GM19455 (cell line): ENCODE data around the gene SGCB.
"Not testable (repeated sequence)": the region's sequence is repeated elsewhere in the genome, so short reads cannot be mapped to it uniquely, and the experiment has no call there.

Experiments used
- ATAC-seq: cut with Tn5 transposase; IDR thresholded peaks from one replicate; pipeline ENCODE4 v1.9.1; 2021; ENCODE audit not compliant: unreplicated experiment

The SGCB gene, protein sequence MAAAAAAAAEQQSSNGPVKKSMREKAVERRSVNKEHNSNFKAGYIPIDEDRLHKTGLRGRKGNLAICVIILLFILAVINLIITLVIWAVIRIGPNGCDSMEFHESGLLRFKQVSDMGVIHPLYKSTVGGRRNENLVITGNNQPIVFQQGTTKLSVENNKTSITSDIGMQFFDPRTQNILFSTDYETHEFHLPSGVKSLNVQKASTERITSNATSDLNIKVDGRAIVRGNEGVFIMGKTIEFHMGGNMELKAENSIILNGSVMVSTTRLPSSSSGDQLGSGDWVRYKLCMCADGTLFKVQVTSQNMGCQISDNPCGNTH

DNA sequence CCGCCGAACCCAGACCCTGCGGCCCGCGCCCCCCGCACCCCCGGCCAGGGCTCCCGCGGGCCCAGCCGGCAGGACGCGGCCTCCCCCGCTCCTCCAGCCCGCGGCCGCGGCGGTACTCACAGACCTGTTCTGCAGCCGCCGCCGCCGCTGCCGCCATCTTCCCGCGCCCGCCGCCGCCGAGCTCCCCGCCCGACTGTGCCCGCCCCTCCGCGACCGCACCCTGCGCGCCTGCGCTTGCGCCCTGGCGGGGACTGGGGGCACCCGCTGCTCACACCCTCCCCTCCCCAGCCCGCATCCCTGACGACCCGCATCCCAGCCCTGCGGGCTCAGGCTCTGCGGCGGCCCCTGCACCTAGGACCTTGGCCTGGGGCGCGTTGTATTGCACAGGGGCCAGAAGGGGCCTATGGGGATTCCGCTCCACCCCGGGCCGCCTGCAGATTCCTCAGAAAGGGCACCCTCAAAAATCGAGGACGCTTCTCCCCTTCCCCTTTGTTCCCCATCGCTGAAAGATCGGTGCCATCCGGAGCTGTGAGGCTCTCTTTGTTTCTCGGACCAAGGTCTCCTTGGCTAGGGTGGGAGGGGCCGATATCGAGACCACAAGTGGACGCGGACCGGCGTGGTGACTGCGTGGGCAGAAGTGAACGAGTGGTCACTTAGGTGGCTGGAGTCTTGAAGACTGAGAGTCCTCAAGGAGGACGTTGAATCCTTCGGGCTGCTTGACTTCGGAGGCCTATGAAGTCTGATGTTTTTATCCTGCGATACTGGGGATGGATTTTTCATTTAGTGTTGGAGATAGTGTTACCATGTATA lies at the start of gene SGCB:
SGCB (minus strand) TSS at position 197 of the 810 bp plus-strand sequence; CDS start at position 157, 40 bp downstream.
- peak; percentile 92 for ATAC-seq

GRCh38 chr4:52086425-52086824 lies 48.3 kb upstream of the SGCB start:
- ATAC-seq: not testable (repeated sequence)

- no peak for ATAC-seq
These were observed 43.1 kb upstream of the SGCB start for GRCh38 chr4:52081216-52081615.

DNA sequence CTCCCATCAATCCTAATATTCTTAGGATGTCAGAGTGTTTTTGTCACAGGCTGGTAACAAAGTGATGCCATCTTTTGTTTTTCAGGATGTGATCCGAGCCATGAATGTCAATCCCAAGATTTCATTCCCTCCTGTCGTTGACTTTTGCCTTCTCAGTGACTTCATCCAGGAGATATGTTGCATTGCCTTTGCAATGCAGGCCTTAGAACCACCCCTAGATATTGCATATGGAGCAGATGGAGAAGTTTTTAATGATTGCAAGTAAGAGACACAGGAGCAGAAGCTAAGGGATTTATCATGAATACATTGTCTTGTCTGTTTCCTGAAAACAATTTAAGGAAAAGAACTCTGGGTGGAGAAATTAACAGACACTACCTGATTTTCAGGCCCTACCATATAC lies 41.6 kb upstream of the SGCB start:
- ATAC-seq: no peak

GRCh38 chr4:52076731-52077130 lies 38.6 kb upstream of the SGCB start:
- no peak for ATAC-seq

- no peak for ATAC-seq
These were observed 33.9 kb upstream of the SGCB start for GRCh38 chr4:52071791-52072546.

DNA sequence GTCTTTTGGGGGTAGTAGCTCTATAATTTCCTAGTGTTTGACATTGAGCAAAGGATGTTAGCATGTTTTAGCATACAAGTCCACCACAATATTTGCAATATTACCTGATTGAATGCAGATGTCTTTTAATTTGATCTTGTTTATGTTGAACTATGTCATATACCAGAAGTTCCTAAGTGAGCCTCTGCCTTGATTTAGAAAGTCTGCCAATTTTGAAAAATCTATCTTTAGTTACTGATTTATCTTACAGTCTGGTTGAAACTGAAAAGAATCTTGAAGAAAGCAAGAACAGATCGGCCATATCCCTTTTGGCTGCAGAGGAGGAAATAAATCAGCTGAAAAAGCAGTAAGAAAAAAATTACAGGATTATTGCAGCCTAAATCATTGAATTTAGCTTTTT lies 31.5 kb upstream of the SGCB start:
- ATAC-seq: no peak

DNA sequence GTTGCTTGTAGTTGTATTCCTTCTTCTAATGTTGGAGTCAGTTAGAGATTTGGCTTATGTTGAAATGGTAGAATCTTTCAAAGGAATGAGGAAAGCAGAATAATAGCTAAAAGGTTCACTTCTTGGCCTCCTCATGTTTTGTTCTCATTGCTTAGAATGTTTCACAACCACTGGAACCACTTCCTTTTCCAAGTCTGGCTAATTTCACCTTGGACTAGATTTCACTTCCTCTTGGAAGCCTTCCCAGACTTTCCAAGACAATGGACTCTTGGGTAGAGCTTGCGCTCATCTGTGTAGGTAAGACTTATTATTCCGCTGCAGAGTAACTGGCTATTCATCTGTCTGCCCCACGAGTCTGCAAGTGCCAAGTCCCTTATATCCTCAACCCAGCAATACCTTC lies 21.3 kb upstream of the SGCB start:
- ATAC-seq: no peak

DNA sequence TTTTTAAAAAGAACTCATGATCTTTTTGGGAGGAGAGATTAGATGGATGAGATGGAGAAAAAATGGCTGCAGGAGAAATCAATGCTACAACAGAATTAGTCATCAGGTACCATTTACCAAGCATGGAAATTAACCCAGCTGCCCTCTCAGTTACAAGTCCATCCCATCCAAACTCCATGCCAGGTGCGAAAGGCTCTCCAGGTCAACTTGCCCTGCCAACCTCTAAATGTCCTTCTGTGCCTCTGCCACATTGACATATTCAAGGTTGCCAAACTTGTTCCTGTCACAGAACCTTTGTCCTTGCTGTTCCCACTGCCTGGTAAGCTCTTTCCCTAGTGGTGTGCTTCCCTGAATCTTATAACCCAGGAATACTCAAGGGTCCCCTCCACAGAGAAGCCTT lies 20.2 kb upstream of the SGCB start:
- ATAC-seq: no peak

DNA sequence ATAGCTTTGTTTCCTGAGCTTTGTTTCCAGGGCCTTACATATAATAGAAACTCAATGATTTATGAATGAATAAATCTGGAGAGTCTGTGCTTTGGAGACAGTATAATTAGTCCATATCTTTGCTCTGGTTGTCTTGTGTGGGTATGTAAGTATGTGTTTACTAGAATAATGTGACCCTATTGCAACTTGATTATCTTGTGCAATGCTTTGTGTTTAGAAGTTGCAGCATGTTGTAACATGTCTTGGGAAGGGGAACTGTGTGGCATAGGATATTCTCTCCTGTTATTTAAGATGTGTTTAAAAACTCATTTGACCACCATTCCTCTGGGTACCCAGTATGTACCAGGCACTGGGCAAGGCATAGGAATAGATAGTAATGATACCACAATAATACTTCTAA lies 19.1 kb upstream of the SGCB start:
- no peak for ATAC-seq

GRCh38 chr4:52054254-52054653 lies 16.2 kb upstream of the SGCB start:
- ATAC-seq: no peak

DNA sequence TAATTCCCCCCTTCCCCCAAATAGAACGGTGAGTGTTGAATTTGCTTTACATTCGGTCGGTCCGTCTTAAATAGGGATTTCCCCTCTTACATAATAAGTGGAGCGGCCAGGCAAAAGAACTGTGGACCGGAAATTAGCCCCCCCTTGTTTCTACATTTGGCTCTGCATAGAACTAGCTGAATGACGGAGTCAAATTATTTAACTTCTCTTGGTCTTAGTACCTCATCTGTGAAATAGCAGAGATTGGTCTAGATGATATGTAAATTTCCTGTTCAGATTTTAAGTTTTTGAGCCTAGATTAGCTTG lies 14.3 kb upstream of the SGCB start:
- ATAC-seq: peak; percentile 53

- peak; percentile 64 for ATAC-seq
These were observed 13.7 kb upstream of the SGCB start for GRCh38 chr4:52051615-52052474.

DNA sequence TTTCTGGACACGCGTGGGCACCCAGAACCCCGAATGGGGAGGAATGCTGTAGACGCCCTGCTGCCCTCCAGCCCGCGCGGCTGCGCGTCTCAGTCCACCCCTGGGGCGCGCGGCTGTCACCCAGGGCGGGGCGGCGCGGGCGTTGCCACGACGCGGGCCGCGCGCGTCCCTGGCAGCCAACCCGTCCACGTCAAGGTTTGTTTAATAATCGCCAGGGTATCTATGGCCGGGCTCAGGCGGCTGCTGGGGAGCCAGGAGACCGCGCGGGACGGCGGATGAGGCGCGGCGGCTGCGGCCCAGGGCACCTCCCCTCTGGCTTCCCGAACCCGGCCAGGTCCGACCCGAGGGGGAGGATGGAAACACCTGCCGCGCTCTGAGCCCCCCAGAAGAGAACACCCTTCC lies 13.1 kb upstream of the SGCB start, which contains the start of gene SPATA18:
SPATA18 (plus strand) TSS at position 92 of the 402 bp plus-strand sequence. CDS start 401 bp downstream, outside the sequence.
- peak; percentile 50 for ATAC-seq

DNA sequence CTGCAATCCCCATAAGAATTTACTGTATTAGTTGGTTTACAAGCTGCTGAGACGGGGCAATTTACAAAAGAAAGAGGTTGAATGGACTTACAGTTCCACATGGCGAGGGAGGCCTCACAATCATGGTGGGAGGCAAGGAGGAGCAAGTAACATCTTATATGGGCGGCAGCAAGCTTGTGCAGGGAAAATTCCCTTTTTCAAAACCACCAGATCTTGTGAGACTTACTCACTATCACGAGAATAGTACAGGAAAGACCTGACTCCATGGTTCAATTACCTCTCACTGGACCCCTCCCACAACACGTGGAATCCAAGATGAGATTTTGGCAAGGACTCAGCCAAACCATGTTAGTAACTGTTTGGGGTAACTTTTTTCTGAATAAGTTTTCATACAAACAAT lies 11.2 kb upstream of the SGCB start:
- no peak for ATAC-seq

DNA sequence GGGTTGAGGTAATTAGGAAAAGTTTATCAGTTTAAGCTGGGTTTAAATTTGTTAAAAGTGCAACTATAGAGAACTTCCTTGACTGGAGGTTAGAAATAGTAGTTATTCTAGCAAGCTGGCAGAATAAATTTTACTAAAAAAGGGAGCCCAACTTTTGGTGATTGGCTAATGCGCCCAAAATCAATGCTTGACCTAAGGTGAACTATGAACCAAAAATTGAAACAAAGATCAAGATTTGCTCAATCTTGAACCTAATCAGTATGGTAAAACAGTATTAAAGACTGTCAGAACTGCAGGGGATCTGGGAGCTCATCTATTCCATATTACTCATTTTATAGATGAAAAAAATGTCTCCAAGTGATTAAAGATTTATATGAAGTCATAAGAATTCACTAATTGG lies 6.9 kb upstream of the SGCB start:
- ATAC-seq: no peak

DNA sequence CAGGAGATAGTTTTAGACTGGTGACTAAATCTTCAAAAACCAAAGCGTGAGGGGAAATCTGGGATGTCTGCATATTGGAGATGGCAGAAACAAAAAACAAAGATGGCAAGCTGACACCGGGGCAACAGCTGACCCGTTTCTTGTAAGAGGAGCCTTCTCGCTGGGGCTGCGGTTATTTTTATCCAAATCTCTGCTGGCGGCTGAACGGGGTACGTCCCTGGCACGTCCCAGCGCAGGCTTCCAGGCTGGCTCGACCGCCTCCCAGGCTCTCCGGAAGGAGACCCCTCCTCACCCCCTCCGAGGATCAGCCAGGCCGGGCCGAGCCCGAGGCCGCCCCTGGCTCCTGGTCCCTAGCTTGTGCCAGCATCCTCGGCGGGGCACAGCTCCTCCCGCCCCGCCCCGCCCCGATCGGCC lies 403 bp downstream of the SGCB start:
- peak; percentile 58 for ATAC-seq

DNA sequence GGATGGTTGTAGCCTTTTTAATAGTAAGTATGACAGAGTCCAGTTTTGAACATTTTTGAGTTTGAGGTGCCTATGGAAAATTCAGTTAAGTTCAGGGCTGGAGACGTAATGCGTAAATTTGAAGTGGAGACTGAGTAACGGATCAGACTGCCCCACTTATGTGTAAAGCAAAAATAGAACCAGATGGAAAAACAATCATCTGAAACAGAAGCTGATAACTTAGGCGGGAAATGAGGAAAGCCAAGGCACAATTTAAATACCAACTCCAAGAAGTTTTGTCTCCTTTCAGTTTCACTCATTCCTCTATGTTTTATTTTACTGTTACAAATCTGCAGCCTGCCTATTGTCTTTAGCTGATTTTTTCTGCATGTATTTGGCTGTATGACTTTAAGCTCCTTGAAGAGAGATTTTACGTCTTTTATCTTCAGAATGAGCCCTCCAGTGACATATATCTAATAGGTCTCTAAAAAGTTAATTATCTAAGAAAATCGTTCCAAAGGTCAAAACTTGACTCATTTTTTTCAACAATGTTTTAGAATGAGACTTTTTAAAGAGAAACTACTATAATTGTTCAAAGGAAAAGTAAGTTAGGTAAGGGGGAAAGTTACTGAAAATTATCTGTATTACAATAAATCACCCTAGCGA lies 1.1 kb downstream of the SGCB start:
- ATAC-seq: no peak

DNA sequence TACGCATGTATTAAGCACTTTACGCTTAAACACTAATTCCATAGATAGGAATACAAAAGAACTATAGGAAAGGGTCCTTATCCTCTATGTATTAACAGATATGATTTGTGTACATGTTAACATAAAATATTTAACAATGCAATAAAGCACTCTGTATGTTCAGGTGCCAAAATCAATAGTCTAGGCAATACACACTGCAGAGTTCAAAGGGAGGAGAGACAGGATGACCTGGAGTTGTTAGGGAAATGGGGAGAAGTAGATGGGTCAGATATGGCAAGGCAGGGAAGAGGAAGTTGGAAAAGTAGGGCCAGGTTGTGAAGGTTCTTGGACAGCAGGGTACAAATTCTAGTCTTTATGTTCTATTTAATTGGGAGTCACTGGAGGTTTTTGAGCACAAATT lies 2.9 kb downstream of the SGCB start:
- ATAC-seq: no peak

DNA sequence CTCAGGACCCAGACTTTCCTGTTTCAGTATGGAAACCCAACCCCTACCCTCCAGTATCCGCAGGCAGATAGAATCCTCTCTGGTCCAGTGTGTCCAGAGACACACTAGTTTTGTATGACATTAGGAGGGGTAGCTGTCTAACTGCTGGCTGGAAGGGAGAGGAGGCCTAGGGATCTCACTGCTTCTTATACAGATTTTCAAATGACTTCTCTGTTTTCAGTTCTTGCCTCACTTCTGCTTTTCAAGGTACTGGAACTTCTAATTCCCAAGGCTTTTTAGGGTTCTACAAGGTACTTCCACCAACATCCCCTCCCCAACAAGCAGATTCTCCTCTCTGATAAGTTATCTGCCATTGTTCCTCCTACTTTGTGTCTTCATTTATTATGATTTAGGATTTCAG lies 6.1 kb downstream of the SGCB start:
- no peak for ATAC-seq
